GM12892 (cell line): ENCODE measurements around the gene ABHD2.

Experiments used
- POLR2A ChIP-seq: IDR thresholded peaks from 2 replicates; pipeline ENCODE4 v1.6.1; 2011; ENCODE audit warnings: low read depth, low read length, control low read depth
- POLR2AphosphoS5 ChIP-seq: IDR thresholded peaks from 2 replicates; pipeline ENCODE4 v1.6.1; 2011; ENCODE audit warnings: low read depth, low read length, control low read depth
- TAF1 ChIP-seq: IDR thresholded peaks from 2 replicates; pipeline ENCODE4 v1.6.1; 2011; ENCODE audit warnings: low read depth, mild to moderate bottlenecking, control low read depth, low read length, borderline replicate concordance

DNA sequence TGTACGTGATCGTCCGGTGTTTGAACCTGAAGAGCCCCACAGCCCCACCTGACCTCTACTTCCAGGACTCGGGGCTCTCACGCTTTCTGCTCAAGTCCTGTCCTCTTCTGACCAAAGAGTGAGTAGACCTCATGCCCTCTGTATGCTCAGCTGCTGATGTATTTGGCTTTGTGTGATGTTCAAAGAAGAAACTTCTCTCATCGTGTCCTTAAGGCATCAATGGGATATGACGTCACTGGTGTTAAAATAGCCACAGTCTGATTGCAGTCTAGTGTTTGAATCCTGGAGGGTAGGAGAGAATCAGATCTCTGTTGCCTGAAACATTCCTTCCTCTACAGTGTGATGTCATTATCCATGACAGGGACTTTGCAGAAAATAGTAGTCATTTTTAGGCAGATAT, 28.1 kb downstream of the ABHD2 start:
- no peak for TF ChIP-seq POLR2A
- no peak for TF ChIP-seq POLR2AphosphoS5
- no peak for TF ChIP-seq TAF1
